GM18861 (cell line): ENCODE data around the gene NPPC.
"Not testable (repeated sequence)": the region's sequence is repeated elsewhere in the genome, so short reads cannot be mapped to it uniquely, and the experiment has no call there.

Experiments
- ATAC-seq: cut with Tn5 transposase; IDR thresholded peaks from one replicate; pipeline ENCODE4 v1.9.1; 2021; ENCODE audit not compliant: unreplicated experiment

NPPC gene

DNA sequence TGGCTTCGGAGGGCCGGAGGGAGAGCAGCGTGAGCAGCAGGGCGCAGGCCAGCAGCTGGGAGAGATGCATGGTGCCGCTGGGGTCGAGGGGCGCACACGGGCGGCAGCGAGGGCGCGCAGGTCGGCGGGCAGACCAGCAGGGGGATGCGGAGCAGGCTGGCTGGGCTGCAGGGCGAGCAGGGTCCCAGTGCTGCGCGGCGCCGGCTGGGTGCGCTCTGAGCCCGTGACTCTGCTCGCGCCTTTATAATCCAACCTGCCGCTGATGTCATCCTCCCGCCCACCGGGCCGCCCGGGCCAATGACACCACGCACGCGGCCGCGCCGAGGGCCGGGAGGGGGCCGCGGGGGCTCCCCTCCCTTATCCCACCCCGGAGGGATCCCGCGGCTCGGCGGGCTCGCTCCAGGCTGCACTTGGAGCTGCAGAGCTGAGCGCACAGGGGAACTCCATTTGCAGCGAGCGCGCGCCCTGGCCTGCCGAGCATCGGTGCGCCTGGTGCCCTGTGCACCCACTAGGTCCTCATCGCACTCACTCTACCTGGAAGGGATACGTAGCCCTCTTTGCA, at the start of gene NPPC:
TSS of gene NPPC (minus strand) at position 217 of the 562 bp plus-strand sequence. CDS start at position 70, 147 bp downstream.
- ATAC-seq: no peak

DNA sequence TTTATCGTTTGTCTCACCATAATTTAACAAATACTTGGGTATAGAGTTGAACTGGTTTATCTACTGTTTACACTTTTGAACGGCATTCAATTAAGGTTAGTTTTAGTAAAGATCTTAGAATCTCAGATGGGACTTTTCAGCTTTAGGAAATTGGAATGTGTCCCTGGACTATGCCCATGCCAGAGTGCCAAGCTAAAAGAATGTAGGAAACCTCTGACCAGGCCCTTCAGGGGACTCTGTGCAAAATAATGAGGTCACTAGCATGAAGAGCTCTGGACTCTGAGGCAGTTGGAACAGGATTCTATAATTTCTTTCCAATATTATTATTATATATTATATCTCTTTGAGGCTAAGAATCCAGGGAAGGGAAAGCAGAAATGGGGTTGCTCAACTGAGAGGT, 48.8 kb upstream of the NPPC start:
- no peak for ATAC-seq

DNA sequence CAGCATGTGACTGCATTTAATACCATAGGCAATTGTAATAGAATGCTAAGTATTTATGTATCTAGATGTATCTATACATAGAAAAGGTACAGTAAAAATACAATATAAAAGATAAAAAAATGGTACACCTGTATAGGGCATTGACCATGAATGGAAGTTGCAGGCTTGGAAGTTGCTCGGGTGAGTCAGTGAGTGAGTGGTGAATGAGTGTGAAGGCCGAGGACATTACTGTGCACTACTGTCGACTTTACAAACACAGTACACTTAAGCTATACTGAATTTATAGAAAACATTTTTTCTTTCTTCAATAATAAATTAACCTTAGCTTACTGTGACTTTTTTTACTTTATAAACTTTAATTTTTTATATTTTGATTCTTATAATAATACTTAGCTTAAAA, 44.3 kb upstream of the NPPC start:
- ATAC-seq: no peak

DNA sequence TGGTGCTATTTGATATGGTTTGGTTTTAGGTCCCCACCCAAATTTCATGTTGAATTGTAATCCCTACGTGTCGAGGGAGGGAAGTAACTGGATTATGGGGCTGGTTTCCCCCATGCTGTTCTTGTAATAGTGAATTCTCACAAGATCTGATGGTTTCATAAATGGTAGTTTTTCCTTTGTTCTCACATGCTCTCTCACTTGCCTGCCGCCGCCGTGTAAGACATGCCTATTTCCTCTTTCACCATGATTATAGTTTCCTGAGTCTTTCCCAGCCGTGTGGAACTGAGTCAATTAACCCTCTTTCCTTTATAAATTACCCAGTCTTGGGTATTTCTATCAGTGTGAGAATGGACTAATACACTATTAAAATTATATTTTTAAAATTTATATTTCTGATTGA, 42.6 kb upstream of the NPPC start:
- ATAC-seq: no peak

- no peak for ATAC-seq
Measured at GRCh38 chr2:231966886-231967285, 40.7 kb upstream of the NPPC start.

- no peak for ATAC-seq
Measured at GRCh38 chr2:231965102-231965501, 38.9 kb upstream of the NPPC start.

DNA sequence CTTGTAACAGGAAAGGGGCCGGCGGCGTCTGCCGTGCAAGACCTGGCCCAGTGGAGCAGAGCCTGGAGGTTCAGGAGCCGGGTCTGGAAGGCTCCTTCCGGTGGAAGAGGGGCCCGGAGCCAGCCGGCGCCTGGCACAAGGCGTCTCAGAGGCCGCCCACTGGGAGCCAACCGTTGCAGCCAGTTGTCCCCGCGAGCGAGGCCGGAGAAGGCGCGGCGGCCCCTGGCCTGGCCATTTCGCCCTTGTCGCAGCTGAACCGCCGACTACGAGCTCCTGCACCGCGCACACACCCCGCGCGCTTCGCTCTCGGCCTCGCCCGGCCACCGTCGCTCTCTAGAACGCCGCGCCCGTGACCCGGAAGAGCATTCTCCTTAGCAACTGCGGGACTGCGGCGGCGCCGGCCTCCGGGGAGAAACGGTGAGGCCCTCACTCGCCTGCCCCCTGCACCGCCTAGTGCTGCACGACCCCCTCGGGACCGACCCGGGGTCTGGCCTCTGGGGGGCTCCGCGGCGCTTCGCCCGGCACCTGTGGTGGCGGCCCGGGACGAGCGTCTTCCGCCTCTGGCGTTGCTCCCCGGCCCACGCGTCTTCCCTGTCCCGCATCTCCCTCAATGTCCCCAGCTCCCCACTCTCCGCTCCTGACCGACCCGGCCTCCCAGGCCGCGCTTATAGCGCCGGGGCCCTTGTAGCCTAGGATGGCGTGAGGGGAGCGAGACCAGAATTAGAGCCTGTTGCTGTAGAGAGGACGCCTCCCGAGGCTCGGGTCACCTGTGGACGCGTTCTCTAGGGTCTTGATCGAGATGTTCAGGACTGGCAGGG, 35.4 kb upstream of the NPPC start, which contains the start of gene DIS3L2:
TSS of gene DIS3L2 (plus strand) at position 365 of the 818 bp plus-strand sequence. CDS start 53,215 bp downstream, outside the sequence.
- peak; percentile 89 for ATAC-seq

DNA sequence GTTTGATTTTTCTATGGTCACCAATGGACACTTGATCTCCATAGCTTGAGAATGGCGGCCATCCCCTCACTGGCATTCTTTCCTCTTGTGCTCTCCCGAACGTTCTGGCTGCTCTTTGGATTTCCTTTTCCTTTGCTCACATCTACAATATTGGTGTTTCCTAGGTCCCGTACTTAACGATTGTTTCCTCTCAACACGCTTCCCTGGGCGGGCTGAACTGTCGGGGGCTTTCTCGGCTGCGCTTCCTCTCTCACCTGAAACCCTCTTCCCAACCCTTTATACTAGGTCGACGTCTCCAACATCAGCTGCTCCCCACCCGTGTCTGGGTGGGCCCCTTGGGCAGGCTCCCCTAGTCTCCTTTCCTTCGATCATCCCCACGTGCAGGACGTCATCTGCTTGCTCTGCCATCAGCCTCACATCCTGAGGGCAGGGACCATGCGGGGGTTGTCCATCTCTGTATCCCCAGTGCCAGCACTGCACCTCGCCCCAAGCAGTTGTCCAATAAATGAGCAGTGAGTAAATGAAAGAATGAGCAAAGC, 34.7 kb upstream of the NPPC start:
- ATAC-seq: no peak

GRCh38 chr2:231957913-231958763, 31.9 kb upstream of the NPPC start:
- no peak for ATAC-seq

DNA sequence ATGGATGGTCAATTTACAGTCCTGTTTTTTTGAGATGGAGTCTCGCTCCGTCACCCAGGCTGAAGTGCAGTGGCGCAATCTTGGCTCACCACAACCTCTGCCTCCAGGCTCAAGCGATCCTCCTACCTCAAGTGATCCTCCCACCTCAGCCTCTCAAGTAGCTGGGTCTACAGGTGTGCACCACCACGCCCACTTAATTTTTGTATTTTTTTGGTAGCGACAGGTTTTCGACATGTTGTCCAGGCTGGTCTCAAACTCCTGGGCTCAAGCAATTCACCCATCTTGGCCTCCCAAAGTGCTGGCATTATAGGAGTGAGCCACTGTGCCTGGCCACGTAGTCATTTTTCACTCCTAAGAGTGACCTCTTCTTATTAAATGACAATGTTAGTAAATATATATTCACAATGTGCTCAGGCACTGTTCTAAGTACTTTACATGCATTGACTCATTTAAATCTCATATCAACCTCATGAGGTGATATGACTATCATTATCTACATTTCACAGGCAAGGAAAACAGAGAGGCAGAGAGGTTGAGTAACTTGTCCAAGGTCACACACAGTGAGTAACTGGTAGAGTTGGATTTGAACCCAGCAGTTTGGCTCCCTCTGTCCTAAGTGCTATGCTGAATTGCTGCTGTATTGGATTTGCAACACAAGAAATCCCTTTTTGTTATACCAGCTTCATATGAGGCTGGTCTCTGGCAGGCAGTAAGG, 29.7 kb upstream of the NPPC start:
- no peak for ATAC-seq

DNA sequence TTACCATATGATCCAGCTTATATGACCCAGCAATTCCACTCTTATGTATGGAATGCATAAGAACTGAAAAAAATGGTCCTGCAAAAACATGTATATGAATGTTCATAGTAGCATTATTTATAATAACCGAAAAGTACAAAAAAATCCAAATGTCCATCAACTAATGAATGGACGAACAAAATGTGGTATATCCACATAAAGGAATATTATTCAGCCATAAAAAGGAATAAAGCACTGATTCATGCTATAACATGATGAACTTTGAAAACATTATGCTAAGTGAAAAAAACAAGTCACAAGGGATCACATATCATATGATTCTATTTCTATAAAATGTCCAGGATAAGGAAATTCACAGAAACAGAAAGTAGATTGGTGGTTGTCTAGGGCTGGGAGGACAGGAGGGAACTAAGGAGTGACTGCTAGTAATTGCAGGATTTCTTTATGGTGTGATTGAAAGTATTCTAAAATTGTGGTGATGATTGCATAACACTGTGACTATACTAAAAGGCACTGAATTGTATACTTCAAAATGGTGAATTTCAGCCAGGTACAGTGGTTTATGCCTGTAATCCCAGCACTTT, 25.3 kb upstream of the NPPC start:
- ATAC-seq: no peak

GRCh38 chr2:231947694-231948093, 21.5 kb upstream of the NPPC start:
- ATAC-seq: no peak

GRCh38 chr2:231947112-231947511, 20.9 kb upstream of the NPPC start:
- ATAC-seq: not testable (repeated sequence)

- ATAC-seq: no peak
Measured at GRCh38 chr2:231946241-231946814, 20.1 kb upstream of the NPPC start.

DNA sequence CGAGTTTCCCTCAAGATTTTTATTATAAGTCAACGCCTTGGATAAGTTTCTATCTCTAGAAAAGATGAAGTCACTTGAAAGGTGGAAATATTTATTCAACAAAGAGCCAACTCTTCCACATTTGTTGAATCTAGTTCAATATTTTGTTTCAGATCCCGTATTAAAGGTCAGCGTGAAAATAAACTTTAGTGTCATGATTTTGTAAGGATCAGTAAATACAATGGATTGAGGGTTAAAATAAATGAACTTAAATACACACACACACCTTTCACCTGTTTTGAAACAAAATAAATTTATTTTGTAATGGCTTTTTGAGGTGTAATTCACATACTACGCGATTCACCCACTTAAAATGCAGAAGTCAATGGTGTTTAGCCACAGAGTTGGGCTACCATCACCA, 16.0 kb upstream of the NPPC start:
- no peak for ATAC-seq

GRCh38 chr2:231941673-231942072, 15.5 kb upstream of the NPPC start:
- ATAC-seq: no peak

- ATAC-seq: no peak
Measured at GRCh38 chr2:231940795-231941194, 14.6 kb upstream of the NPPC start.

DNA sequence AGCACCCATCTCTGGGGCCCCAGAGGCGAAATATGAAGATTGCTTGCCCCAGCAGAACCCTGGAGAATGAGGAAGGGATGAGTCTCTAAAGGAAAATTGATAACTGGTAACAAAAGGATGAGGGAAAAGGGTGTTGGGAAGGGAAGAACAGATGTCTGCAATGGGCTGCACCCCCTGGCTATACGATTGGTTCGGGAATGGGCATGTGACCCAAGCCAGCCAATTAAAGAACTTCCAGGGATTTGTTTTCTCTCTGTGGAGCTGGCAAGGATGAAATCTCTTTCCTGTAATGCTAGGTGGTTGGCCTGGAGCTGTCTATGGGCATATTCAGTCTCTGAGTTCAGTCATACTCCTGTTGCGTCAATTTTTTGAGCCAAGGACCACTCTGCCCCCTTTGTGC, 12.8 kb upstream of the NPPC start:
- ATAC-seq: no peak

DNA sequence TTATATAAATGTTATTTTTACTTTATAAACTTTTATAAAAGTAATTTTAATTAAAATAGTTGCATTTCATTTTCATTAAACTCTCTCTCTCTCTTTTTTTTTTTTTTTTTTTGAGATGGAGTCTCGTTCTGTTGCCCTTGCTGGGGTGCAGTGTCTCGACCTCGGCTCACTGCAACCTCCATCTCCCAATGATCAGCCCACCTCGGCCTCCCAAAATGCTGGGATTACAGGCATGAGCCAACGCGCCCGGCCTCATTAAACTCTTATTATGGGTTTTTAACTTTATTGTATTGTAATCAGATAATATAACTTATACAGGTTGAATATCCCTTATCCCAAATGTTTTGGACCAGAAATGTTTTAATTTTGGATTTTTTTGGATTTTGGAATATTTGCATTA, 10.9 kb upstream of the NPPC start:
- no peak for ATAC-seq

DNA sequence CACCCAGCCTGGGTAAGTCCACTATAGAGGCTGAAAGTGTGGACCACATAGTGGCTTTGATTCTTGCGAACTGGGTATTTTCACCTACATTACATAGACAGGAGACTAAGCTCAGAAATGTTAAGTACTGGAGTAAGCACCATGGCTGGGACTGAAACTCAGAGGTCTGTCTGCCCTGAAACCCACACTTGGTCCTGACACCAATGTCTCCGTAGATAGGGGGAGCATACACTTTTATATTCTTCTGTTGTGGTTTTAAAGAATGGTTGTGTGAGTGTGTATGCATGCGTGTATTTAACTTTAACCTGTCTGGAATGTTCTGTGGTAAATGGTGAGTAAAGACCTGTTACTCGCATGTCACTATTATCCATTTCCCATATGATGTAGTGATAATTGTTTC, 10.3 kb upstream of the NPPC start:
- no peak for ATAC-seq
